Measurements from ENCODE around the gene RCAN3. TPM values are rescaled to one million over a fixed set of nuclear protein-coding genes. Genes with fewer than 3 reads are reported as not detected.

RCAN3 gene
- total RNA-seq, 1 experiment from 2014 or later = 17.5 TPM

DNA sequence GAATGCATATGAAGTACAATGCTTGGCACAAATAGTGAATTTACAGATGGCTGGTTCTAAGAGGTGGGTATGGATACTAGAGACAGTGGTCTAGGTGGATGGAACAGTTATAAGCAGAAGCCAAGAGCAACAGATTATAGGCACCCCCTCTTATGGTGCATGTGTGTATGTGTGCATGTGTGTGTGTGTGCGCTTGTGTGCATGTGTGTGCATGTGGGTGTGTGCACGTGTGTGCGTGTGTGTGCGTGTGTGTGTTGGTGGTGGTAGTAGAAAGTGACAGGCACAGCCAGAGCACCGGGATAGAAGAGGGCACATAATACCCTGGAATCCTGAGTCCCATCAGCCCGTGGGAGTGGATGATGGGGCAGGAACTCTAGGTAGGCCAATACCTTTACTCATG, 54.6 kb downstream of the RCAN3 start:
- H3K4me1 ChIP-seq (ENCODE audit: control insufficient read depth, insufficient read depth, low read length) = peaks cover 14% of the 10 kb centered on the region
- DNase-seq (ENCODE audit: low read depth, low spot score) = no peak
- H3K9me3 ChIP-seq (ENCODE audit: control insufficient read depth, insufficient read depth, low read depth, low read length) = no peaks in the 10 kb centered on the region
- no TSS peak for BruUV-seq (replicated peaks)
- ChIA-PET POLR2A (no interaction called here), CTCF (no interaction called here)
- TF ChIP-seq, protein P1, sequence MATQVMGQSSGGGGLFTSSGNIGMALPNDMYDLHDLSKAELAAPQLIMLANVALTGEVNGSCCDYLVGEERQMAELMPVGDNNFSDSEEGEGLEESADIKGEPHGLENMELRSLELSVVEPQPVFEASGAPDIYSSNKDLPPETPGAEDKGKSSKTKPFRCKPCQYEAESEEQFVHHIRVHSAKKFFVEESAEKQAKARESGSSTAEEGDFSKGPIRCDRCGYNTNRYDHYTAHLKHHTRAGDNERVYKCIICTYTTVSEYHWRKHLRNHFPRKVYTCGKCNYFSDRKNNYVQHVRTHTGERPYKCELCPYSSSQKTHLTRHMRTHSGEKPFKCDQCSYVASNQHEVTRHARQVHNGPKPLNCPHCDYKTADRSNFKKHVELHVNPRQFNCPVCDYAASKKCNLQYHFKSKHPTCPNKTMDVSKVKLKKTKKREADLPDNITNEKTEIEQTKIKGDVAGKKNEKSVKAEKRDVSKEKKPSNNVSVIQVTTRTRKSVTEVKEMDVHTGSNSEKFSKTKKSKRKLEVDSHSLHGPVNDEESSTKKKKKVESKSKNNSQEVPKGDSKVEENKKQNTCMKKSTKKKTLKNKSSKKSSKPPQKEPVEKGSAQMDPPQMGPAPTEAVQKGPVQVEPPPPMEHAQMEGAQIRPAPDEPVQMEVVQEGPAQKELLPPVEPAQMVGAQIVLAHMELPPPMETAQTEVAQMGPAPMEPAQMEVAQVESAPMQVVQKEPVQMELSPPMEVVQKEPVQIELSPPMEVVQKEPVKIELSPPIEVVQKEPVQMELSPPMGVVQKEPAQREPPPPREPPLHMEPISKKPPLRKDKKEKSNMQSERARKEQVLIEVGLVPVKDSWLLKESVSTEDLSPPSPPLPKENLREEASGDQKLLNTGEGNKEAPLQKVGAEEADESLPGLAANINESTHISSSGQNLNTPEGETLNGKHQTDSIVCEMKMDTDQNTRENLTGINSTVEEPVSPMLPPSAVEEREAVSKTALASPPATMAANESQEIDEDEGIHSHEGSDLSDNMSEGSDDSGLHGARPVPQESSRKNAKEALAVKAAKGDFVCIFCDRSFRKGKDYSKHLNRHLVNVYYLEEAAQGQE (IDR thresholded peaks at IDR 0.05; ENCODE audit: insufficient read depth in 1 of 2, low read depth in 2 of 2, low read length in 1 of 2) = no peak
- TF ChIP-seq POLR2AphosphoS5 (IDR thresholded peaks at IDR 0.05; ENCODE audit: low read depth, low read length) = no peak
- TF ChIP-seq SIN3A (IDR thresholded peaks at IDR 0.05; ENCODE audit: borderline replicate concordance, insufficient read depth, low read depth, low read length) = no peak
- no peak for TF ChIP-seq TCF7L2 (IDR thresholded peaks at IDR 0.05; ENCODE audit: low read depth, low read length)
- TF ChIP-seq, protein P2, sequence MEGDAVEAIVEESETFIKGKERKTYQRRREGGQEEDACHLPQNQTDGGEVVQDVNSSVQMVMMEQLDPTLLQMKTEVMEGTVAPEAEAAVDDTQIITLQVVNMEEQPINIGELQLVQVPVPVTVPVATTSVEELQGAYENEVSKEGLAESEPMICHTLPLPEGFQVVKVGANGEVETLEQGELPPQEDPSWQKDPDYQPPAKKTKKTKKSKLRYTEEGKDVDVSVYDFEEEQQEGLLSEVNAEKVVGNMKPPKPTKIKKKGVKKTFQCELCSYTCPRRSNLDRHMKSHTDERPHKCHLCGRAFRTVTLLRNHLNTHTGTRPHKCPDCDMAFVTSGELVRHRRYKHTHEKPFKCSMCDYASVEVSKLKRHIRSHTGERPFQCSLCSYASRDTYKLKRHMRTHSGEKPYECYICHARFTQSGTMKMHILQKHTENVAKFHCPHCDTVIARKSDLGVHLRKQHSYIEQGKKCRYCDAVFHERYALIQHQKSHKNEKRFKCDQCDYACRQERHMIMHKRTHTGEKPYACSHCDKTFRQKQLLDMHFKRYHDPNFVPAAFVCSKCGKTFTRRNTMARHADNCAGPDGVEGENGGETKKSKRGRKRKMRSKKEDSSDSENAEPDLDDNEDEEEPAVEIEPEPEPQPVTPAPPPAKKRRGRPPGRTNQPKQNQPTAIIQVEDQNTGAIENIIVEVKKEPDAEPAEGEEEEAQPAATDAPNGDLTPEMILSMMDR (IDR thresholded peaks at IDR 0.05) = no peak
- no peaks in the 10 kb centered on the region for H3K27me3 ChIP-seq (ENCODE audit: control insufficient read depth, insufficient read depth, low read length)
- no peak for ATAC-seq
- H3K27ac ChIP-seq (ENCODE audit: low read length) = no peak overlapping the region
- H3K36me3 ChIP-seq (ENCODE audit: control insufficient read depth, insufficient read depth, low read length) = no peaks in the 10 kb centered on the region
- intact Hi-C loops (cut with micrococcal nuclease; ENCODE audit: unreplicated experiment) (no loop called here), in situ Hi-C loops (cut with HindIII; ENCODE audit: low pct_unique_long_range_greater_than_20kb, low sequenced_read_pairs) (no loop called here)
- H3K4me3 ChIP-seq (ENCODE audit: low read depth in 2 of 2, low read length in 2 of 2) = no peak overlapping the region

DNA sequence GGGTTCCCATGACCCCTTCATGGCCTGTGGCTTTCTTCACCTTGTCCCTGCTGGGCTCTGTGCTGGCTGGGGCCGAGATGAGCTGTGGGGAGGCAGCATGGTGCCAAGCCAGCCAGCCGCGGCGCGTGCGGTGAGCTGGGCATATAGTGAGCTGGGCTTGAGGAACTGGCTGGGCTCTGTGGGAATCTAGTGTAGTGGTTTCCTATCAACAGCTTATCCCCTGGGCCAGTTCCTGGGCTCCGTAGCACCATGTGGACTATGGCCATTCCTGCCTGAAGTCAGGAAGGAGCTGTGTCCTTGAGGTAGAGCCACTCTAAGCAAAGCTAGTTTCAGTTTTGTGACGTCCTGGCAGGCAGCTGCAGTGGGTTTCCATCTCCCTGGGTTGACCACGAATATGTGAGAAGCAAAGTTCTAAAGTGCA, 55.1 kb downstream of the RCAN3 start:
- no peak overlapping the region for H3K4me3 ChIP-seq (ENCODE audit: low read depth in 2 of 2, low read length in 2 of 2)
- ATAC-seq (peak; percentile 37), DNase-seq (ENCODE audit: low read depth, low spot score) (no peak)
- no peaks in the 10 kb centered on the region for H3K27me3 ChIP-seq (ENCODE audit: control insufficient read depth, insufficient read depth, low read length)
- POLR2A ChIA-PET = interaction anchor here (0.7 kb wide), 1 partner anchor 29 kb away, joined by 4 read pairs; no protein-coding TSS in a partner anchor
- H3K27ac ChIP-seq (ENCODE audit: low read length) = no peak overlapping the region
- CTCF ChIA-PET = interaction anchor here (0.8 kb wide), 1 partner anchor 79 kb away, joined by 4 read pairs; no protein-coding TSS in a partner anchor
- in situ Hi-C loops (cut with HindIII; ENCODE audit: low pct_unique_long_range_greater_than_20kb, low sequenced_read_pairs) = no loop called here
- no TSS peak for BruUV-seq (replicated peaks)
- no peak for TF ChIP-seq POLR2AphosphoS5 (IDR thresholded peaks at IDR 0.05; ENCODE audit: low read depth, low read length)
- no peak for TF ChIP-seq SIN3A (IDR thresholded peaks at IDR 0.05; ENCODE audit: borderline replicate concordance, insufficient read depth, low read depth, low read length)
- TF ChIP-seq, protein P2 (IDR thresholded peaks at IDR 0.05) = no peak
- TF ChIP-seq, protein P1 (IDR thresholded peaks at IDR 0.05; ENCODE audit: insufficient read depth in 1 of 2, low read depth in 2 of 2, low read length in 1 of 2) = no peak
- no peak for TF ChIP-seq TCF7L2 (IDR thresholded peaks at IDR 0.05; ENCODE audit: low read depth, low read length)
- peaks cover 14% of the 10 kb centered on the region for H3K4me1 ChIP-seq (ENCODE audit: control insufficient read depth, insufficient read depth, low read length)
- no peaks in the 10 kb centered on the region for H3K9me3 ChIP-seq (ENCODE audit: control insufficient read depth, insufficient read depth, low read depth, low read length)
- H3K36me3 ChIP-seq (ENCODE audit: control insufficient read depth, insufficient read depth, low read length) = no peaks in the 10 kb centered on the region
- intact Hi-C loops (cut with micrococcal nuclease; ENCODE audit: unreplicated experiment) = no loop called here
